ENCODE results near the gene NFU1. TPM values are rescaled to one million over a fixed set of nuclear protein-coding genes. Genes with fewer than 3 reads are reported as not detected.

Gene NFU1
- total and polyA plus RNA-seq, 2 of the 13 experiments (the other 11 are each of a cell fraction or from before 2014, with no cell fraction given), result 39.1 to 84.0 TPM

DNA sequence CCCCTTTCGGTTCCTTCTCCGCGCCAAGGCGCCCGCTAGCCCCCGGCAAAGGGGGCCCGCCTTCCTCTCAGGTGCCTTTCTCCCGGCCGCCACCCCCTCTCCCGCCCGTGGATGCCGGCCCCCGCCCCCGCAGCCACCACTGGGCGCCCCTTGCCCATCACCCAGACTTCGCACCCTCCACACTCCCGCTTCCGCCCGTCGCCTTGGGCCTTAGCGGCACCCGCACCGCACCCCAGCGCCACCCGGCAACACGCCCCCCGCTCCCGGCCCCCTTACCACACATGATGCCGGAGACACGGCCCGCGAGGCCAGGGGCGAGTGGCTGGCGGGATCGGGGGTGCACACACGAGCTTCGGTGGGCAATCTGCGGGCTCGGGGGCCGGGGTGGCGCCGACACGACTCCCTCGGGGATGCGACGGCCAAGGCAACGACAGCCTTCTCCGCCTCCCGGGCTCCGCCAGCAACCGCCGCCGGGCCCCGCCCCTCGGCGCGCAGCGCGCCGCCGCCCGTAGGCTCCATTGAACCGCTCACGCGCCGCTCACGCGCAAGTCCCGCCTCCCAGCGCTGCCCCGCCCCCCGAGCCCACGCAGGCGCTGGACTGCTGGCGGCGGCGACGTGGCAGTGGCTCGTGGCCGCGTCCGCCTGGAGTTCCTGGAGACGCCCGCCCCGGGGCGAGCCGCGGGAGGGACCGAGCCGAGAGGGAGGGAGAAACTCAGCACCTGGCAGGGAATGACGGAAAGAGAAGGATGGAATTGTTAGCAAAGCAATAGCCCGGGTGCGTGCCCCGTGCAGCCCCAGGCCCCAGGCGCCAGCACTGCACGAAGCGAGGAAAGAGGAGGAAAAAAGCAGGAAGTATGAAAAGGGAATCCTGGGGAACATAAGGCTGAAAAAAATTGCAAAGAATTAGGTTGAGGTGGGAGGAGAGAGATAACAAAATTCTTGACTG lies 50.2 kb downstream of the NFU1 start, which contains the start of gene GFPT1 (continued):
- no peak for TF ChIP-seq PCBP2 (optimal IDR thresholded peaks at IDR 0.05; ENCODE audit: low read depth, low read length, poor library complexity, severe bottlenecking)
- TF ChIP-seq, protein P1, sequence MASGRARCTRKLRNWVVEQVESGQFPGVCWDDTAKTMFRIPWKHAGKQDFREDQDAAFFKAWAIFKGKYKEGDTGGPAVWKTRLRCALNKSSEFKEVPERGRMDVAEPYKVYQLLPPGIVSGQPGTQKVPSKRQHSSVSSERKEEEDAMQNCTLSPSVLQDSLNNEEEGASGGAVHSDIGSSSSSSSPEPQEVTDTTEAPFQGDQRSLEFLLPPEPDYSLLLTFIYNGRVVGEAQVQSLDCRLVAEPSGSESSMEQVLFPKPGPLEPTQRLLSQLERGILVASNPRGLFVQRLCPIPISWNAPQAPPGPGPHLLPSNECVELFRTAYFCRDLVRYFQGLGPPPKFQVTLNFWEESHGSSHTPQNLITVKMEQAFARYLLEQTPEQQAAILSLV (CRISPR knock-in tag; IDR thresholded peaks at IDR 0.05; ENCODE audit: borderline replicate concordance), result peak; percentile 99; the same call in 1 of the 2 replicates
- no peak; the same call in 1 of the 2 replicates for TF ChIP-seq TFAP4 (IDR thresholded peaks at IDR 0.05; ENCODE audit: borderline replicate concordance, low read depth)
- no peak for TF ChIP-seq PPARG (CRISPR knock-in tag; conservative IDR thresholded peaks at IDR 0.05)
- no peak for TF ChIP-seq CCAR2 (optimal IDR thresholded peaks at IDR 0.05; ENCODE audit: low read depth, low read length)
- no peak for TF ChIP-seq SRF (IDR thresholded peaks at IDR 0.05; ENCODE audit: low read depth, low read length)
- no peak for TF ChIP-seq ZNF770 (CRISPR knock-in tag; IDR thresholded peaks at IDR 0.05)
- TF ChIP-seq GMEB2 (CRISPR knock-in tag; IDR thresholded peaks at IDR 0.05; ENCODE audit: low read depth), result peak; percentile 54
- TF ChIP-seq ISX (CRISPR knock-in tag; conservative IDR thresholded peaks at IDR 0.05), result no peak
- TF ChIP-seq, protein P2, sequence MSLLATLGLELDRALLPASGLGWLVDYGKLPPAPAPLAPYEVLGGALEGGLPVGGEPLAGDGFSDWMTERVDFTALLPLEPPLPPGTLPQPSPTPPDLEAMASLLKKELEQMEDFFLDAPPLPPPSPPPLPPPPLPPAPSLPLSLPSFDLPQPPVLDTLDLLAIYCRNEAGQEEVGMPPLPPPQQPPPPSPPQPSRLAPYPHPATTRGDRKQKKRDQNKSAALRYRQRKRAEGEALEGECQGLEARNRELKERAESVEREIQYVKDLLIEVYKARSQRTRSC (CRISPR knock-in tag; IDR thresholded peaks at IDR 0.05; ENCODE audit: low read depth), result 0 out of 2 replicates have a peak, but pooled peaks have one; percentile 82
- no peak; the same call in 1 of the 2 replicates for TF ChIP-seq NFATC3 (CRISPR knock-in tag; IDR thresholded peaks at IDR 0.05)
- TF ChIP-seq ARID4A (CRISPR knock-in tag; IDR thresholded peaks at IDR 0.05; ENCODE audit: borderline replicate concordance), result peak; percentile 97
- TF ChIP-seq PITX1 (CRISPR knock-in tag; IDR thresholded peaks at IDR 0.05), result peak; percentile 56; the same call in 1 of the 2 replicates

Data from HepG2 (cell line).